HTR-8/SVneo (cell line): ENCODE data around the gene FBXL19.
A peak's percentile ranks its signal among the peaks of the same experiment; 100 is the strongest.
"Not testable (repeated sequence)": the region's sequence is repeated elsewhere in the genome, so short reads cannot be mapped to it uniquely, and the experiment has no call there.

Experiments used
- DNase-seq: peaks from one replicate; pipeline ENCODE4 v3.0.0; 2011; ENCODE audit warnings: low spot score, mixed read lengths; ENCODE audit not compliant: insufficient read length
- FAIRE-seq: peaks from 2 replicates; lab custom pipeline; 2011; peaks lifted over from hg19 to GRCh38; lab: Jason Lieb, UNC

FBXL19 gene

DNA sequence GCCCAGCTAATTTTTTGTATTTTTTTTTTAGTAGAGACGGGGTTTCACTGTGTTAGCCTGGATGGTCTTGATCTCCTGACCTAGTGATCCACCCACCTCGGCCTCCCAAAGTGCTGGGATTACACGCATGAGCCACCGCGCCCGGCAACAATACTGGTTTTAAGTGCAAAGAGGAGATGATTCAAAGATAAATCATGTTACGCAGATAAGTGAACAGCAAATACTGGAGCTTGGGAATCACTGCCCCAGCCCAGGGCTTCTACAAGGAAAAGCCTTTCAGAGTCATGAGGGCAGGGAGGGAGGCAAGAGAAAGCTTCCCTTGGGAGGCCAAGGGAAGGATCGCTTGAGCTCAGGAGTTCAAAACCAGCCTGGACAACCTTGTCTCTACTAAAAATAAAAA lies 16.2 kb downstream of the FBXL19 start:
- DNase-seq, FAIRE-seq: not testable (repeated sequence)

- peak; percentile 78 for FAIRE-seq
- DNase-seq = peak; percentile 79
Observed at GRCh38 chr16:30941600-30942425, 18.4 kb downstream of the FBXL19 start.

- FAIRE-seq (no peak), DNase-seq (no peak)
Observed at GRCh38 chr16:30942426-30942806, 19.0 kb downstream of the FBXL19 start.

DNA sequence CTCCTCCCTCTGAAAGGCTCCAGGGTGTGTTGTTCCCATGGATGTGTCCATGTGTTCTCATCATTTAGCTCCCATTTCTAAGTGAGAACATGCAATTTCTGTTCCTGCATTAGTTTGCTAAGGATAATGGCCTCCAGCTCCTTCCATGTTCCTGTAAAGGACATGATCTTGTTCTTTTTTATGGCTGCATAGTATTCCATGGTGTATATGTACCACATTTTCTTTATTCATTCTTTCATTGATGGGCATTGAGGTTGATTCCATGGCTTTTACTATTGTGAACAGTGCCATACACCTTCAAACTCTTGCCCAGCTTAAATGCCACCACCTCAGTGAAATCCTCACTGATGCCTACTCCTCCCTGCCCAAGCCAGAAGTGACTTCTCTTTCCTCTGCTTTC lies 21.0 kb downstream of the FBXL19 start:
- DNase-seq (no peak), FAIRE-seq (no peak)

DNA sequence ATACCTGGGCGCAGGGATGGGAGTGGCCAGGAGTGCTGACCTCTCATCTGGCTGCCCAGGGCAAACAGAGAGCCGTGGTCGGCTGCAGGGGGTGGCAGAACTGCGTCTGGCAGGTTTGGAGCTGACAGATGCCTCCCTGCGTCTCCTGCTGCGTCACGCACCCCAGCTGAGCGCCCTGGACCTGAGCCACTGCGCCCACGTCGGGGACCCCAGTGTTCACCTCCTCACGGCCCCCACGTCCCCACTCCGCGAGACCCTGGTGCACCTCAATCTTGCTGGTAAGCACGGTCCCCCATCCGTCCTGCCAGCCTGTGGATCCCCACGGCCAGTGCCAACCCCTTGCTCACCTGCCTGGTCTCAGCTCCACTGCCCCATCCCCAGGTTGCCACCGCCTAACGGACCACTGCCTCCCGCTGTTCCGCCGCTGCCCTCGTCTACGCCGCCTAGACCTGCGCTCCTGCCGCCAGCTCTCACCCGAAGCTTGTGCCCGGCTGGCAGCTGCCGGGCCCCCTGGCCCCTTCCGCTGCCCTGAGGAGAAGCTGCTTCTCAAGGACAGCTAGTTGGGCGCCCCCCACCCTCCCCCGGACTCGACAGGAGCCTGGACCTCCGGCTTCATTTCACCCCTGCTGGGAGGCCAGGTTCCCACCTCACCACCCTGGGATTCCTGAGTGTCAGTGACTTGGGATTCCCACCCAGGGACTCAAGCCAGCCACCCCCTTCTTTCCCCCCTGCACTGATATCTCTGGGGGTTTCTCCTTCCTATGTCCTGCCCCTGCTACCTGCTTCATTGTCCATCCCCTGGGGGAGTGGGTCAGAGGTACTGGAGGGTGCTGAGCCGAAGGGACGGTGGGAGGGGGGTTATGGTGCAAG lies 23.5 kb downstream of the FBXL19 start:
- DNase-seq (no peak), FAIRE-seq (no peak)

GRCh38 chr16:30947541-30947858 lies 24.1 kb downstream of the FBXL19 start:
- FAIRE-seq = no peak

GRCh38 chr16:30947859-30948666 lies 24.7 kb downstream of the FBXL19 start:
- FAIRE-seq = peak; percentile 83
- peak; percentile 93 for DNase-seq

More at GRCh38 chr16:30947541-30947858, 24.1 kb downstream of the FBXL19 start:
- no peak for DNase-seq

- DNase-seq (peak; percentile 58), FAIRE-seq (no peak)
Observed at GRCh38 chr16:30948667-30949649, 25.6 kb downstream of the FBXL19 start, which contains the start of gene ORAI3. Gene ORAI3, plus strand, starts transcription at chr16:30949068. Its CDS starts 222 bp downstream, at chr16:30949290.

- peak; percentile 86 for DNase-seq
- peak; percentile 95 for FAIRE-seq
Observed at GRCh38 chr16:30949650-30950515, 26.5 kb downstream of the FBXL19 start.

GRCh38 chr16:30950516-30951065 lies 27.2 kb downstream of the FBXL19 start:
- DNase-seq (no peak), FAIRE-seq (no peak)

- DNase-seq (no peak), FAIRE-seq (no peak)
Observed at GRCh38 chr16:30951193-30951592, 27.8 kb downstream of the FBXL19 start.

GRCh38 chr16:30951750-30952149 lies 28.4 kb downstream of the FBXL19 start:
- FAIRE-seq (no peak), DNase-seq (no peak)

GRCh38 chr16:30953111-30953510 lies 29.7 kb downstream of the FBXL19 start:
- DNase-seq = no peak
- no peak for FAIRE-seq

DNA sequence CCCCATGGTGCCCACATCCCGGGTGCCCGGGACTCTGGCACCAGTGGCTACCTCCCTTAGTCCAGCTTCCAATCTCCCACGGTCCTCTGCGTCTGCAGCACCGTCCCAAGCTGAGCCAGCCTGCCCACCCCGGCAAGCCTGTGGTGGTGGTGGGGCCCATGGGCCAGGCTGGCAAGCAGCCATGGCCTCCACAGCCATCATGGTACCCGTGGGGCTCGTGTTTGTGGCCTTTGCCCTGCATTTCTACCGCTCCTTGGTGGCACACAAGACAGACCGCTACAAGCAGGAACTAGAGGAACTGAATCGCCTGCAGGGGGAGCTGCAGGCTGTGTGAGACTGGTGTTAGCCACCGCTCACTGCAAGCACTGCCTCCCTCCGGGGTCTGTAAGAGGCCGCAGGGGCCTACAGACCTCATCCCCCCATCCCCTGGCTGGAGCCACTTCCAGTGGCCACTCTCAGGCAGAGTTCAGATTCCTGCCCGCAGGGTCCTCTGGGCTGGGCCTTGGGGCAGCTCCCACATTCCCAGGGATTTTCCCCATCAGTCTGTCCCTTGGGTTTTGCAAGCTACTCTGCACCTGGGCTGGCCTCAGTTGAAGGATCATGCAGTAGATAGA lies 30.2 kb downstream of the FBXL19 start:
- FAIRE-seq (peak; percentile 60), DNase-seq (peak; percentile 46)

GRCh38 chr16:30954993-30955392 lies 31.6 kb downstream of the FBXL19 start:
- DNase-seq (no peak), FAIRE-seq (no peak)

- DNase-seq (peak; percentile 84), FAIRE-seq (peak; percentile 74)
Observed at GRCh38 chr16:30956601-30957455, 33.5 kb downstream of the FBXL19 start.
